Epithelial cell of proximal tubule (primary cell): ENCODE measurements around the gene CDH12. TPM values are rescaled to one million over a fixed set of nuclear protein-coding genes. Genes with fewer than 3 reads are reported as not detected.

Experiments used
- DNase-seq: peaks from one replicate; pipeline ENCODE4 v3.0.0-alpha.2; 2011; ENCODE audit warnings: low read depth
- H3K4me3 ChIP-seq: 2 replicates; pipeline ENCODE4 v1.5.1; 2011; ENCODE audit warnings: low read depth, mild to moderate bottlenecking, low read length
- CTCF ChIP-seq: conservative IDR thresholded peaks from 2 replicates; pipeline ENCODE4 v1.5.1; 2012; ENCODE audit warnings: low read depth, mild to moderate bottlenecking, low read length
- total RNA-seq: library from RNA; depleted of rRNA; stranded (reverse); fragments of >200 nt; gene quantifications from 2 replicates; pipeline ENCODE4 v1.2.3, GENCODE V29; 2015

The CDH12 gene
- total RNA-seq, 1 donor from 2014 or later, result not detected

GRCh38 chr5:22505891-22506290 lies 347.3 kb downstream of the CDH12 start:
- no peak overlapping the region for H3K4me3 ChIP-seq
- no peak for TF ChIP-seq CTCF
- DNase-seq, result no peak

- no peak for DNase-seq
- TF ChIP-seq CTCF, result no peak
- no peak overlapping the region for H3K4me3 ChIP-seq
Observed at GRCh38 chr5:22504411-22504810, 348.7 kb downstream of the CDH12 start.

GRCh38 chr5:22500556-22500955 lies 352.6 kb downstream of the CDH12 start:
- TF ChIP-seq CTCF, result no peak
- no peak for DNase-seq
- no peak overlapping the region for H3K4me3 ChIP-seq

GRCh38 chr5:22496666-22497065 lies 356.5 kb downstream of the CDH12 start:
- no peak for DNase-seq
- no peak overlapping the region for H3K4me3 ChIP-seq
- no peak for TF ChIP-seq CTCF

GRCh38 chr5:22495016-22495720 lies 358.0 kb downstream of the CDH12 start:
- no peak overlapping the region for H3K4me3 ChIP-seq
- TF ChIP-seq CTCF, result no peak
- no peak for DNase-seq

GRCh38 chr5:22488427-22488826 lies 364.7 kb downstream of the CDH12 start:
- DNase-seq, result no peak
- no peak for TF ChIP-seq CTCF
- no peak overlapping the region for H3K4me3 ChIP-seq

GRCh38 chr5:22480305-22480704 lies 372.8 kb downstream of the CDH12 start:
- no peak overlapping the region for H3K4me3 ChIP-seq
- DNase-seq, result no peak
- no peak for TF ChIP-seq CTCF
